ENCODE data around the gene RXFP2.

The RXFP2 gene

DNA sequence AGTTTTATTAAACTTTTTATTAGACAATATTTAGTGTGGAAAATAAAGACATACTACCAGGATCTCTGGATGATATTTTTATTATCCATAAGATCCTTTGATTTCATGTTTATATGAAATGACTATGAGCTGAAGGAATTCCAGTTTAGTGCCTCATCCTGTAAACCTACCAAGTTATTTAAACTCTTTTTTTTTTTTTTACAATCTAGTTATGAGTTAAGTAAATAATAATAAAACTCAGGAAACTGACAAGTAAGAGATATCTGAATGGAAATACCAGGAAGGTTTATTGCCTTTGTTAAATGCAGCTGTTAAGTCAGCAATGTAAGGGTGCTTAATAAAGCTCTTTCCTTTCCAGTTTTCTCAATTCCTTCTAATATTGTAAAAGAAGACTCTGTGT is 53.9 kb downstream of the RXFP2 start:
- Histone ChIP-seq H3K27me3 (ENCODE audit: control insufficient read depth, insufficient read depth, low read length) (no peaks in the 10 kb centered on the region), H3K27ac (ENCODE audit: low read depth, low read length) (no peak overlapping the region), H3K9ac (ENCODE audit: low read length) (no peak overlapping the region), H3K4me3 (ENCODE audit: low read depth, low read length) (no peak overlapping the region), H3K36me3 (ENCODE audit: control insufficient read depth, insufficient read depth, low read length) (no peaks in the 10 kb centered on the region), H3K4me1 (ENCODE audit: control insufficient read depth, insufficient read depth, low read length) (no peaks in the 10 kb centered on the region), H3K9me3 (ENCODE audit: control insufficient read depth, insufficient read depth, low read depth, low read length) (no peaks in the 10 kb centered on the region)

DNA sequence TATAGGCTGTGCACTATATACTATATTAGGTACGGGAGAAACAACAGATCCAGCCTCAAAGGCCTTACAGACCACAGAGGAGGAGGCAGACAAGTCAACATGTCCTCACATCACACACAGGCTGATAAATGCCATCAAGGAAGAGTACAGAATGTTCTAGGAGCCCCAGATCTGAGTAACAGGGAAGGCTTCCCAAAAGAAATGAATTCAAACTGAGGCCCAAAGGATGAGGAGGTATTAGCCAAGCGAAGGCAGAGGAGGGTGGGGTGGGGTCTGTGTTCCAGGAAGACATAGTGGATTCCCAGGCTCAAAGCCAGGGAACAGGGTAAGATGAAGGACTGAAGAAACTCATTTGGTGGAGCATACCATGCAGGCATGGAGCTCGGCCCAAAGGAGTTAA is 55.1 kb downstream of the RXFP2 start:
- Histone ChIP-seq H3K9me3 (ENCODE audit: control insufficient read depth, insufficient read depth, low read depth, low read length) (no peaks in the 10 kb centered on the region), H3K4me1 (ENCODE audit: control insufficient read depth, insufficient read depth, low read length) (no peaks in the 10 kb centered on the region), H3K9ac (ENCODE audit: low read length) (no peak overlapping the region), H3K27ac (ENCODE audit: low read depth, low read length) (no peak overlapping the region), H3K36me3 (ENCODE audit: control insufficient read depth, insufficient read depth, low read length) (no peaks in the 10 kb centered on the region), H3K27me3 (ENCODE audit: control insufficient read depth, insufficient read depth, low read length) (no peaks in the 10 kb centered on the region), H3K4me3 (ENCODE audit: low read depth, low read length) (no peak overlapping the region)

DNA sequence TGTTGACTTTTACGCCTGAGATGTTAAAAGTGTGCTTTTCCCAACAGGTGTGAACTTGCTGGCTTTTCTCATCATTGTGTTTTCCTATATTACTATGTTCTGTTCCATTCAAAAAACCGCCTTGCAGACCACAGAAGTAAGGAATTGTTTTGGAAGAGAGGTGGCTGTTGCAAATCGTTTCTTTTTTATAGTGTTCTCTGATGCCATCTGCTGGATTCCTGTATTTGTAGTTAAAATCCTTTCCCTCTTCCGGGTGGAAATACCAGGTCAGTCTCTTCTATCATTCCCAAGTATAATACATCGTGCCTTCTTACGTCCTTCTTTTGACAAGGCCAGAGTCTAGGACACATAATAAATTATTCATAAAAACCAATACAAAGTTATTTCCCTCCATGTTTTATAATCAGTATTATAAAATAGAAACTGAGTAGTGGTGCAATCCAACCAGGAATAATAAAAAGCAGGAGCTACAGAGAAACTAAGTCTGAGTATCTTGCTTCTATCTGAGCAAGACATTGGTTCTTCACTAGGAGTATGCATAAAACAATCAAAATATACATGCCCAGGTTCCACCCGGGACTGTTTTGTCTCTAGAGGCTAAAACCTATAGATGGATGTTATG is 57.9 kb downstream of the RXFP2 start:
- no peaks in the 10 kb centered on the region for H3K4me1 ChIP-seq (ENCODE audit: control insufficient read depth, insufficient read depth, low read length)
- no peaks in the 10 kb centered on the region for H3K9me3 ChIP-seq (ENCODE audit: control insufficient read depth, insufficient read depth, low read depth, low read length)
- H3K27ac ChIP-seq (ENCODE audit: low read depth, low read length): no peak overlapping the region
- H3K27me3 ChIP-seq (ENCODE audit: control insufficient read depth, insufficient read depth, low read length): no peaks in the 10 kb centered on the region
- H3K9ac ChIP-seq (ENCODE audit: low read length): no peak overlapping the region
- no peak overlapping the region for H3K4me3 ChIP-seq (ENCODE audit: low read depth, low read length)
- no peaks in the 10 kb centered on the region for H3K36me3 ChIP-seq (ENCODE audit: control insufficient read depth, insufficient read depth, low read length)

DNA sequence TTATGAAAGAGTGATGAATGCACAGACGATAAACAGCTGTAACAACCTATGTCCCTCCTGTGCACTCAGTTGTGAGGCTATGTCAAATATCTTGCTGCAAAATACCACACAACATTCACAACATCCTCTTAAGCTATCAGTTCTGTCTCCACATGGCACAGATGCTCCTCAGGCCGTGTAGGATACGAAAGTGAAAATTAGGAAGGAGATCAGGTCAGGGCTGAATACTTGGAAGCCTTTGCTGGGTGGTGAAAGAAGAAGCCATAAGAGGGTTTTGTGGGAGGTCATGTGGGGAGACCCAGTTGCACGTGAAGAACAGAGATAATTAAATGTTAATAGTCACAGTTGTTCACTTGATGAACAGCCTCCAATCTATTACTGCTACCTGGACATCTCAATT is 58.9 kb downstream of the RXFP2 start:
- Histone ChIP-seq H3K9ac (ENCODE audit: low read length) (no peak overlapping the region), H3K27me3 (ENCODE audit: control insufficient read depth, insufficient read depth, low read length) (no peaks in the 10 kb centered on the region), H3K4me1 (ENCODE audit: control insufficient read depth, insufficient read depth, low read length) (no peaks in the 10 kb centered on the region), H3K27ac (ENCODE audit: low read depth, low read length) (no peak overlapping the region), H3K9me3 (ENCODE audit: control insufficient read depth, insufficient read depth, low read depth, low read length) (no peaks in the 10 kb centered on the region), H3K36me3 (ENCODE audit: control insufficient read depth, insufficient read depth, low read length) (no peaks in the 10 kb centered on the region), H3K4me3 (ENCODE audit: low read depth, low read length) (no peak overlapping the region)

DNA sequence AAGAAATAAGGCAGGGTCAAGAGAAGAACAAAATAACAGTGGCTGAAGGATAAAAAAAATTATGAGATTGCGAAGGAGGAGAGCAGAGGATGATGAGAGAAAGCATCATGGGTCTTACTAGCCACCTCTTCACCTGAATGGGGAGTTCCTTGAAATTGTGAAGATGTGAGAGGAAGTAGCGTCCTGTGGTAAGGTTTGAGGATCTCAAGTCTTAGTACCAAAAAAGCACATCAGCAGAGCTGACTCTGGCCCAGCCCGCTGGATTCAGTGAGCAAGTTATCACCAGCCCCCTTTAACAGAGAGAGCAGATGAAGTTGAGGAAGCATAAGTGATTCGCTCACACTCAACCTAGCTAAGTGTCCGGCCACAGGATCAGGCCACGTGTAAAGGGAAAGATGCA is 61.8 kb downstream of the RXFP2 start:
- no peak overlapping the region for H3K27ac ChIP-seq (ENCODE audit: low read depth, low read length)
- no peak overlapping the region for H3K9ac ChIP-seq (ENCODE audit: low read length)
- no peaks in the 10 kb centered on the region for H3K4me1 ChIP-seq (ENCODE audit: control insufficient read depth, insufficient read depth, low read length)
- no peaks in the 10 kb centered on the region for H3K36me3 ChIP-seq (ENCODE audit: control insufficient read depth, insufficient read depth, low read length)
- H3K4me3 ChIP-seq (ENCODE audit: low read depth, low read length): no peak overlapping the region
- H3K9me3 ChIP-seq (ENCODE audit: control insufficient read depth, insufficient read depth, low read depth, low read length): no peaks in the 10 kb centered on the region
- no peaks in the 10 kb centered on the region for H3K27me3 ChIP-seq (ENCODE audit: control insufficient read depth, insufficient read depth, low read length)

DNA sequence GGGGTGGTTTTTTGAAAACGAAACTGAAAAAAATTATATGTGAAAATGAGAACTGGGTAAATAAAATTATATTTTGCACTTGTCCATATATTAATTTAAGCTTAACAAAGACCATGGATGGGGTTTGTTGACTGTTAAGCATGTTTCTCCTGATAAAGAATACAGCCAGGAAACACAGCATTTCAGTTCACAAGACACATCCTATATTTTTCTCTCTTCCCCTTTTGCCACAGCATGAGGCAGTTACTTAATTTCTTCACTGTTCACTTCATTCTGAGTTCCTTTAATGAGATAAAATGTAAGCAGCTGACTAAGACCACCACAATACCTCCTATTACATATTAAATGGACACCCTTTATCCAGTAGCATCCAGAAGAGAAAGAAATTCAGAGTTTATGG is 64.0 kb downstream of the RXFP2 start:
- Histone ChIP-seq H3K9ac (ENCODE audit: low read length) (no peak overlapping the region), H3K4me3 (ENCODE audit: low read depth, low read length) (no peak overlapping the region), H3K4me1 (ENCODE audit: control insufficient read depth, insufficient read depth, low read length) (no peaks in the 10 kb centered on the region), H3K27ac (ENCODE audit: low read depth, low read length) (no peak overlapping the region), H3K9me3 (ENCODE audit: control insufficient read depth, insufficient read depth, low read depth, low read length) (no peaks in the 10 kb centered on the region), H3K36me3 (ENCODE audit: control insufficient read depth, insufficient read depth, low read length) (no peaks in the 10 kb centered on the region), H3K27me3 (ENCODE audit: control insufficient read depth, insufficient read depth, low read length) (no peaks in the 10 kb centered on the region)

DNA sequence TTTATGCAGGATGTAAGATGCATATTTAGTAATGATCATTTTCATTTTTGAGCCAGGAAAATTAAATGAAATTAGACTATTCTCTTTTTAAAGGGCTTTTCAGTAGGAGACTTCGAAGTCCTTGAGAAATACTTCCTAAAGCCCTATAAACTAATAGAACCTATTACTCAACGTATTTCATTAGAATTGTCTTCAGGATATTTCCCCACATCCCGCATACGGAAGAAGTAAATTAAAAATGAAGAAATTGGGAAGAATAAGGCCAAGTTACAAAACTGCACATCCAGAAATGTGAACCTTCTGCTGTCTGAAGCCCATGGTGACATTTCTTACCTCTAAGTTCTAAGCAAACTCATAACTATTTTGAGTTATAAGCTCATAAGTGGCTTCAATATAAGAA is 66.5 kb downstream of the RXFP2 start:
- Histone ChIP-seq H3K4me1 (ENCODE audit: control insufficient read depth, insufficient read depth, low read length) (no peaks in the 10 kb centered on the region), H3K36me3 (ENCODE audit: control insufficient read depth, insufficient read depth, low read length) (no peaks in the 10 kb centered on the region), H3K9me3 (ENCODE audit: control insufficient read depth, insufficient read depth, low read depth, low read length) (peaks cover 13% of the 10 kb centered on the region), H3K27me3 (ENCODE audit: control insufficient read depth, insufficient read depth, low read length) (no peaks in the 10 kb centered on the region), H3K27ac (ENCODE audit: low read depth, low read length) (no peak overlapping the region), H3K4me3 (ENCODE audit: low read depth, low read length) (no peak overlapping the region), H3K9ac (ENCODE audit: low read length) (no peak overlapping the region)

DNA sequence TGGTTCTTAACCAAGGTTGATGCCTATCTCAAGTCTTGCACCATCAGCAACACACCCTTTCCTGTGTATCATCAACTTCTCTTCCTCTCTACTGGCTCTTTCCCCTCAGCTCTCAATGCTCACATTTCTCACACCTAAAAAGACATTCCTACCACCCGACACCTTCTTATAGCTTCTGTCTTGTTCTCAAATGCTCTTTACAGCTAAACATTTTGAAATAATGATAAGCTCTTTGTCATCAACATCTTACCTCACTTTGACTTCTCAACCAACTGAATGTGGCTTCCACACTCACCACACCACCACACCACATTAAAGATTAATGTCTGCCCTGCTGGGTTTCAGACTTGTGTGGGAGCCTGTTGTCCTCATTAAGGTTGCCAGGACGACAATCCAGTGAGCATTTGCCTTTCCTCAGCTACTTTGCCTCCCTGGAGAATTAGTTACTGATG is 67.8 kb downstream of the RXFP2 start:
- Histone ChIP-seq H3K27me3 (ENCODE audit: control insufficient read depth, insufficient read depth, low read length) (no peaks in the 10 kb centered on the region), H3K9ac (ENCODE audit: low read length) (no peak overlapping the region), H3K4me1 (ENCODE audit: control insufficient read depth, insufficient read depth, low read length) (no peaks in the 10 kb centered on the region), H3K36me3 (ENCODE audit: control insufficient read depth, insufficient read depth, low read length) (no peaks in the 10 kb centered on the region), H3K4me3 (ENCODE audit: low read depth, low read length) (no peak overlapping the region), H3K9me3 (ENCODE audit: control insufficient read depth, insufficient read depth, low read depth, low read length) (peaks cover 25% of the 10 kb centered on the region), H3K27ac (ENCODE audit: low read depth, low read length) (no peak overlapping the region)

DNA sequence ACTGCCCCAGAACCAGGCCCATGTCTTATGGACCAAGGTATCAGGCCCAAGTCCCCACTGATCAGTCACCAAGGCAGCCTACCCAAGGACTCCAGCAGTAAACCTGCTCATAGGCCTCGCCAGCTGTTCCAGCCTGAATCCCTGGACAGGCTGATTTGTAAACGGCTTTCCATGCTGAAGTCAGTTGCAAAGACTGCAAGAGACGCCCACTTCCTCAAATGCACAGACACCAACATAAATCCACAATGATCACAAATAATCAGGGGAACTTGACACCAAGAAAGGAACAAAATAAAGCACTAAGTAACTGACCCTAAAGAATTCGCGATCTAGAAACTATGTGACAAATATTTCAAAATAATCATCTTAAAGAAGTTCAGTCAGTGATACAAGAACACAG is 75.2 kb downstream of the RXFP2 start:
- Histone ChIP-seq H3K9ac (ENCODE audit: low read length) (no peak overlapping the region), H3K27ac (ENCODE audit: low read depth, low read length) (no peak overlapping the region), H3K4me1 (ENCODE audit: control insufficient read depth, insufficient read depth, low read length) (no peaks in the 10 kb centered on the region), H3K4me3 (ENCODE audit: low read depth, low read length) (no peak overlapping the region), H3K36me3 (ENCODE audit: control insufficient read depth, insufficient read depth, low read length) (no peaks in the 10 kb centered on the region), H3K9me3 (ENCODE audit: control insufficient read depth, insufficient read depth, low read depth, low read length) (peaks cover 38% of the 10 kb centered on the region), H3K27me3 (ENCODE audit: control insufficient read depth, insufficient read depth, low read length) (no peaks in the 10 kb centered on the region)

DNA sequence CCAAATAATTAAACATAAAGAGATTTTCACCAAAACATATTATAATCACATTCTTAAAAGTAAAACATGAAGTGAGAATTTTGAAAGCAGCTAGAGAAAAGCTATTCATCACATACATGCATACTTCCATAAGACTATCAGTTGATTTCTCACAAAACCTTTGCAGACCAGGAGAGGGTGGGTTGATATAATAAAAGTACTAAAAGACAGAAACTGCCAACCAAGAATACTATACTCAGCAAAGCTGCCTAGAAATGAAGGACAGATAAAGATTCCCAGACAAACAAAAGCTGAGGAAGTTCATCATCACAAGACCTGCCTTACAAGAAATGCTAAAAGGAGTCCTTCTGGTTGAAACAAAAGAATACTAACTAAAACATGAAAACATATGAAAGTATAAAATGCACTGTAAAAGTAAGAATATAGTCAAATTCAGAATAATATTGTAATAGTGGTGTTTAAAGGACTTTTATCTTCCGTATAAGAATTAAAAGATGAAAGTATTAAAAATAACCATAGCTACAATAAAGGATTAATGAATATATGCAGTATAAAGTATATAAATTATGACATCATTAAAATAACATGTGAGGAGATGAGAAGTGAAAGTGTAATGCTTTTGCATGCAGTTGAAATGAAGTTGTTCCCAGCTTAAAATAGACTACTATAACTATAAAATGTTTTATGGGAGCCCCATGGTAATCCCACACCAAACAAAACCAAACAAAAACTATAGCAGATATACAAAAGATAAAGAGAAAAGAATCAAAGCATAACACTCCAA is 76.2 kb downstream of the RXFP2 start:
- Histone ChIP-seq H3K9ac (ENCODE audit: low read length) (no peak overlapping the region), H3K4me1 (ENCODE audit: control insufficient read depth, insufficient read depth, low read length) (no peaks in the 10 kb centered on the region), H3K36me3 (ENCODE audit: control insufficient read depth, insufficient read depth, low read length) (no peaks in the 10 kb centered on the region), H3K4me3 (ENCODE audit: low read depth, low read length) (no peak overlapping the region), H3K9me3 (ENCODE audit: control insufficient read depth, insufficient read depth, low read depth, low read length) (peaks cover 30% of the 10 kb centered on the region), H3K27ac (ENCODE audit: low read depth, low read length) (no peak overlapping the region), H3K27me3 (ENCODE audit: control insufficient read depth, insufficient read depth, low read length) (no peaks in the 10 kb centered on the region)

DNA sequence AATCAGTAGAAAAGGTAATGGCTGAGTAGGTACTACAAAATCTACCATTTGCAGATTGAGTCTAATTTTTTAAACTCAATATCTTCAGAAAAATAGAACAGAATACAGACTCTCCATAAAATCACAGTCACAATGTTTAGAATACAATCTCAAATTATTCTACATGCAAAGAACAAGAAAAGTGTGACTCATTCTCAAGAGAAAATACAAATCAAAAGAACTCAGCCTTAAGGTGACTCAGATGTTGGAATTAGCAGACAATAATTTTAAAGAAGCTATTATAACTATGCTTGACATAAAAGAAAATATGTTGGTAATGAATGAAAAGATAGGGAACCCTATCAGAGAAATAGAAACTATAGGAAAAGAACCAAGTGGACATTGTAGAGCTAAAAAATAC is 78.9 kb downstream of the RXFP2 start:
- H3K9ac ChIP-seq (ENCODE audit: low read length): no peak overlapping the region
- peaks cover 13% of the 10 kb centered on the region for H3K9me3 ChIP-seq (ENCODE audit: control insufficient read depth, insufficient read depth, low read depth, low read length)
- H3K27me3 ChIP-seq (ENCODE audit: control insufficient read depth, insufficient read depth, low read length): no peaks in the 10 kb centered on the region
- H3K36me3 ChIP-seq (ENCODE audit: control insufficient read depth, insufficient read depth, low read length): no peaks in the 10 kb centered on the region
- H3K4me1 ChIP-seq (ENCODE audit: control insufficient read depth, insufficient read depth, low read length): no peaks in the 10 kb centered on the region
- H3K27ac ChIP-seq (ENCODE audit: low read depth, low read length): no peak overlapping the region
- H3K4me3 ChIP-seq (ENCODE audit: low read depth, low read length): no peak overlapping the region
